ENCODE results near the gene TSC2. TPM values are rescaled to one million over a fixed set of nuclear protein-coding genes. Genes with fewer than 3 reads are reported as not detected.

Gene TSC2
- total RNA-seq, 6 donors from 2014 or later, result 47.3 to 296 (median 118) TPM

GRCh38 chr16:2086812-2087747 lies 39.3 kb downstream of the TSC2 start:
- peaks cover 11 to 97% (median 84%) of the 10 kb centered on the region in 4 donors for H3K36me3 ChIP-seq
- DNase-seq, result peak in 1 of 2 donors; percentile 75

GRCh38 chr16:2087748-2088631 lies 40.2 kb downstream of the TSC2 start:
- H3K27ac ChIP-seq, result no peak overlapping the region
- ATAC-seq (ENCODE audit: low FRiP score in 2 of 2), result no peak
- no peak for TF ChIP-seq POLR2A (IDR thresholded peaks at IDR 0.05)
- no peak for TF ChIP-seq CTCF (IDR thresholded peaks at IDR 0.05)
- no peak for TF ChIP-seq EP300 (IDR thresholded peaks at IDR 0.05)
- TF ChIP-seq POLR2AphosphoS5 (IDR thresholded peaks at IDR 0.05), result no peak
- no peaks in the 10 kb centered on the region for H3K9me3 ChIP-seq
- 93% methylated on average over 5 to 41 of the region's 41 CpGs for WGBS, 2 donors
- peak in 1 of 2 donors; percentile 77 for DNase-seq
- no peak overlapping the region for H3K4me3 ChIP-seq
- H3K4me1 ChIP-seq, result peaks cover 12 to 26% (median 16%) of the 10 kb centered on the region in 4 donors
- no peaks in the 10 kb centered on the region for H3K27me3 ChIP-seq
- peaks cover 14 to 97% (median 81%) of the 10 kb centered on the region in 4 donors for H3K36me3 ChIP-seq

More at GRCh38 chr16:2086812-2087747, 39.3 kb downstream of the TSC2 start:
- peaks cover 21 to 35% (median 24%) of the 10 kb centered on the region in 4 donors for H3K4me1 ChIP-seq
- H3K9me3 ChIP-seq, result no peaks in the 10 kb centered on the region
- no peak for ATAC-seq (ENCODE audit: low FRiP score in 2 of 2)
- H3K27ac ChIP-seq, result no peak overlapping the region
- TF ChIP-seq EP300 (IDR thresholded peaks at IDR 0.05) (no peak), POLR2AphosphoS5 (IDR thresholded peaks at IDR 0.05) (no peak), CTCF (IDR thresholded peaks at IDR 0.05) (no peak), POLR2A (IDR thresholded peaks at IDR 0.05) (no peak)
- 94 to 97% methylated on average over 11 to 30 of the region's 30 CpGs for WGBS, 2 donors
- no peak overlapping the region for H3K4me3 ChIP-seq
- no peaks in the 10 kb centered on the region for H3K27me3 ChIP-seq

- DNase-seq, result peak in 1 of 2 donors; percentile 75
- H3K4me1 ChIP-seq, result peaks cover 4 to 17% (median 9%) of the 10 kb centered on the region in 4 donors
- no peak for ATAC-seq (ENCODE audit: low FRiP score in 2 of 2)
- H3K36me3 ChIP-seq, result peaks cover 14 to 98% (median 84%) of the 10 kb centered on the region in 4 donors
- no peak overlapping the region for H3K4me3 ChIP-seq
- no peaks in the 10 kb centered on the region for H3K27me3 ChIP-seq
- no peaks in the 10 kb centered on the region for H3K9me3 ChIP-seq
- 88 to 89% methylated on average over 17 to 20 of the region's 20 CpGs for WGBS, 2 donors
- TF ChIP-seq POLR2A (IDR thresholded peaks at IDR 0.05) (no peak), CTCF (IDR thresholded peaks at IDR 0.05) (no peak), POLR2AphosphoS5 (IDR thresholded peaks at IDR 0.05) (no peak), EP300 (IDR thresholded peaks at IDR 0.05) (no peak)
- H3K27ac ChIP-seq, result no peak overlapping the region
Observed at GRCh38 chr16:2088759-2089358, 41.1 kb downstream of the TSC2 start.

- DNase-seq (peak in 1 of 2 donors; percentile 85), ATAC-seq (ENCODE audit: low FRiP score in 2 of 2) (no peak)
- Histone ChIP-seq H3K4me3 (no peak overlapping the region), H3K4me1 (peaks cover 4 to 15% (median 9%) of the 10 kb centered on the region in 4 donors), H3K27me3 (no peaks in the 10 kb centered on the region), H3K9me3 (no peaks in the 10 kb centered on the region), H3K36me3 (peaks cover 14 to 97% (median 85%) of the 10 kb centered on the region in 4 donors), H3K27ac (peak overlapping the region in 1 of 4 donors; percentile 67)
- no peak for TF ChIP-seq POLR2A (IDR thresholded peaks at IDR 0.05)
- TF ChIP-seq EP300 (IDR thresholded peaks at IDR 0.05), result no peak
- no peak for TF ChIP-seq CTCF (IDR thresholded peaks at IDR 0.05)
- TF ChIP-seq POLR2AphosphoS5 (IDR thresholded peaks at IDR 0.05), result no peak
- WGBS, 2 donors, result 90 to 92% methylated on average over 12 to 40 of the region's 44 CpGs
Observed at GRCh38 chr16:2089706-2090480, 42.1 kb downstream of the TSC2 start.

All from upper lobe of left lung (tissue), 6 donors.